ENCODE results near the gene SP6.

DNA sequence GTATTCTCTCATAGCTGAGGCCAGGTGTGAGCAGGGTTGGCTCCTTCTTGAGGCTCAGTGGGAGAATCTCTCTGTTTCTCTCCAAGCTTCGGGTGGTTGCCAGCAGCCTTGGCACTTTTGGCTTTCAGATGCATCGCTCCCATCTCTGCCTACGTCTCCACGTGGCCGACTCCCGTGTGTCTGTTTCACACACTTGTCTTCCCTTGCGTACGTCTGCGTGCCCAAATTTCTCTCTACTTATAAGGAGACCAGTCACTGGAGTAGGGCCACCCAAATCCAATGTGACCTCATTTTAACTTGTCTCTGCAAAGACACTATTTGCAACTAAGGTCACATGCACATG, 44.1 kb downstream of the SP6 start:
- TF ChIP-seq, protein P1, sequence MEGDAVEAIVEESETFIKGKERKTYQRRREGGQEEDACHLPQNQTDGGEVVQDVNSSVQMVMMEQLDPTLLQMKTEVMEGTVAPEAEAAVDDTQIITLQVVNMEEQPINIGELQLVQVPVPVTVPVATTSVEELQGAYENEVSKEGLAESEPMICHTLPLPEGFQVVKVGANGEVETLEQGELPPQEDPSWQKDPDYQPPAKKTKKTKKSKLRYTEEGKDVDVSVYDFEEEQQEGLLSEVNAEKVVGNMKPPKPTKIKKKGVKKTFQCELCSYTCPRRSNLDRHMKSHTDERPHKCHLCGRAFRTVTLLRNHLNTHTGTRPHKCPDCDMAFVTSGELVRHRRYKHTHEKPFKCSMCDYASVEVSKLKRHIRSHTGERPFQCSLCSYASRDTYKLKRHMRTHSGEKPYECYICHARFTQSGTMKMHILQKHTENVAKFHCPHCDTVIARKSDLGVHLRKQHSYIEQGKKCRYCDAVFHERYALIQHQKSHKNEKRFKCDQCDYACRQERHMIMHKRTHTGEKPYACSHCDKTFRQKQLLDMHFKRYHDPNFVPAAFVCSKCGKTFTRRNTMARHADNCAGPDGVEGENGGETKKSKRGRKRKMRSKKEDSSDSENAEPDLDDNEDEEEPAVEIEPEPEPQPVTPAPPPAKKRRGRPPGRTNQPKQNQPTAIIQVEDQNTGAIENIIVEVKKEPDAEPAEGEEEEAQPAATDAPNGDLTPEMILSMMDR (IDR thresholded peaks at IDR 0.05; ENCODE audit: insufficient read depth, low read length, poor library complexity, severe bottlenecking), result no peak
- TF ChIP-seq EZH2phosphoT487 (conservative IDR thresholded peaks at IDR 0.05; ENCODE audit: low read length), result no peak
